CD4-positive, alpha-beta T cell treated with Interleukin-4 for 1 hour (primary cell): ENCODE results near the gene NOXA1.

Experiments used
- DNase-seq, 2 donors: peaks; one replicate each; pipeline ENCODE4 v3.0.0-alpha.2; 2020 to 2022

Gene NOXA1

GRCh38 chr9:137427454-137428310 lies 4.5 kb downstream of the NOXA1 start:
- no peak for DNase-seq

GRCh38 chr9:137428311-137428630 lies 5.1 kb downstream of the NOXA1 start:
- no peak for DNase-seq

GRCh38 chr9:137428841-137429545 lies 5.8 kb downstream of the NOXA1 start:
- no peak for DNase-seq

GRCh38 chr9:137429546-137429890 lies 6.3 kb downstream of the NOXA1 start:
- DNase-seq = no peak

GRCh38 chr9:137429974-137430722 lies 7.0 kb downstream of the NOXA1 start:
- no peak for DNase-seq

- no peak for DNase-seq
Observed at GRCh38 chr9:137430723-137431415, 7.7 kb downstream of the NOXA1 start.

- no peak for DNase-seq
Observed at GRCh38 chr9:137431416-137431931, 8.3 kb downstream of the NOXA1 start.

- DNase-seq = no peak
Observed at GRCh38 chr9:137432687-137433348, 9.6 kb downstream of the NOXA1 start.

- no peak for DNase-seq
Observed at GRCh38 chr9:137433349-137433915, 10.2 kb downstream of the NOXA1 start.

- DNase-seq = no peak
Observed at GRCh38 chr9:137433916-137434431, 10.8 kb downstream of the NOXA1 start.

- no peak for DNase-seq
Observed at GRCh38 chr9:137434498-137435380, 11.5 kb downstream of the NOXA1 start.

- DNase-seq = no peak
Observed at GRCh38 chr9:137435381-137435891, 12.2 kb downstream of the NOXA1 start.

- no peak for DNase-seq
Observed at GRCh38 chr9:137435980-137436760, 13.0 kb downstream of the NOXA1 start.

- no peak for DNase-seq
Observed at GRCh38 chr9:137436761-137437600, 13.8 kb downstream of the NOXA1 start.

GRCh38 chr9:137437691-137438590 lies 14.7 kb downstream of the NOXA1 start:
- DNase-seq = no peak

- DNase-seq = no peak
Observed at GRCh38 chr9:137438591-137439157, 15.5 kb downstream of the NOXA1 start.

GRCh38 chr9:137439158-137439714 lies 16.0 kb downstream of the NOXA1 start:
- DNase-seq = no peak
